Fibroblast of villous mesenchyme (primary cell): ENCODE measurements around the gene DNER. TPM values are rescaled to one million over a fixed set of nuclear protein-coding genes. Genes with fewer than 3 reads are reported as not detected.

ENCODE experiments used
- DNase-seq: peaks from one replicate; pipeline ENCODE4 v3.0.0-alpha.2; 2010; ENCODE audit warnings: low read depth
- H3K4me3 ChIP-seq: 2 replicates; pipeline ENCODE4 v1.5.1; 2011; ENCODE audit warnings: low read depth, mild to moderate bottlenecking, low read length
- CTCF ChIP-seq: IDR thresholded peaks from 2 replicates; pipeline ENCODE4 v1.5.1; 2012; ENCODE audit warnings: low read depth, mild to moderate bottlenecking, low read length; ENCODE audit not compliant: insufficient read depth
- total RNA-seq: library from RNA; depleted of rRNA; stranded (reverse); fragments of >200 nt; gene quantifications from 2 replicates; pipeline ENCODE4 v1.2.3, GENCODE V29; 2012

Gene DNER
- total RNA-seq, 1 donor, result 0.86 TPM

- DNase-seq, result no peak
- no peak overlapping the region for H3K4me3 ChIP-seq
- TF ChIP-seq CTCF, result no peak
Measured at GRCh38 chr2:229414631-229415030, 299.7 kb downstream of the DNER start.

DNA sequence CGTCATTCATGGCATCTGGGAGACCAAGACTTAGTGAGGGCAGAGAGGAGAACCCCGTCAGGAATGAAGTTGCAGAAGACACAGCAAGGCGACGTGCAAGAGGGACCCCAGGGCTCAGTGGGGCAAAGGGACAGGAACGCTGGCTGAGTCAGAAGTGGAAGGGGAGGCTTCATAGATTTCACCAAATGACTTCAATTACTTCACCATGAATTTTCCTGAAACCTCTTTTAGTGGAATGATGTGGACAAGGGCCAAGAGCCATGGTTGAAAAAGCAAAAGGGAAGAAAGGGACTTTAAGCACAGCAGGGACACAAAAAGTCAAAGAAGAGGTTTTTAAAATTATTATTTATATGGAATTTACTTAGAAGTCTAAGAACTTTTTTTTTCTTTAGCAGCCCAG lies 301.7 kb downstream of the DNER start:
- no peak overlapping the region for H3K4me3 ChIP-seq
- no peak for DNase-seq
- no peak for TF ChIP-seq CTCF

DNA sequence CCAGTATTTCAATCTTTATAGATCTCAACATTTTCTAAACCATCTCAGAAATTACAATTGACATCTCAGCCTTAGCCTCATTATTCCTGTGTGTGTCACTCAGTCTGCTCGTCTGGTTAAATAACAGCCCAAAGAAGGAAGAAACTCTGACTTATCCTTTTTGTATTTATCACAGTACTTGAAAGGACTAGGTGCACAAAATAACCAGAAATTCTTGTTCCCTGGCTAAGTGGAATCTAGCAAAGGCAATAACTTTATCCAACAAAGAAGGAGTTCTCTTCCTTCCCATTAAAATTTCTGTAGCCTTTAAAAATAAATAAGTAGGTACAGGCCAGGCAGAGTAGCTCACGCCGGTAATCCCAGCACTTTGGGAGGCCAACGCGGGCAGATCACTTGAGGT lies 303.4 kb downstream of the DNER start:
- DNase-seq, result no peak
- H3K4me3 ChIP-seq, result no peak overlapping the region
- no peak for TF ChIP-seq CTCF

- no peak for TF ChIP-seq CTCF
- H3K4me3 ChIP-seq, result no peak overlapping the region
- no peak for DNase-seq
Measured at GRCh38 chr2:229410264-229410663, 304.1 kb downstream of the DNER start.

DNA sequence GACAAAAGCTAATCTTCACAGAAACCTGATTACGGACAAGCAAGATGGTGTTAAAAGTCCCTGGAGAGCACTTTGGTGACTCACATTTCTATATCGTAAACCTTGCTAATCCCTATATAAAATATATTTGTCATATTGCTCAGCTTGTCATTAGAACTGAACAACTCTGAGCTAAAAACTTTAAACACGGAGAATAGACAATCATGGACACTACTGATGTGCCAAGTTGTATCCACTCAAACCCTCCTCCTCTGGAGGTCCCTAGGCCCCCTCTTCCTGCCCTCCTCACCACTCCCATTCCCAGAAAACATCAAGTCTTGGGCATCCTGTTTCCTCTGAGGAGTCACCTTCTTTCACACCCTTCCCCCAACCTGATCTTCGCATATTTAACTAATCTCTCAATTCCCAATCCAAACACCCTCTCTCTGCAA lies 304.6 kb downstream of the DNER start:
- DNase-seq, result peak; percentile 36
- no peak overlapping the region for H3K4me3 ChIP-seq
- no peak for TF ChIP-seq CTCF

DNA sequence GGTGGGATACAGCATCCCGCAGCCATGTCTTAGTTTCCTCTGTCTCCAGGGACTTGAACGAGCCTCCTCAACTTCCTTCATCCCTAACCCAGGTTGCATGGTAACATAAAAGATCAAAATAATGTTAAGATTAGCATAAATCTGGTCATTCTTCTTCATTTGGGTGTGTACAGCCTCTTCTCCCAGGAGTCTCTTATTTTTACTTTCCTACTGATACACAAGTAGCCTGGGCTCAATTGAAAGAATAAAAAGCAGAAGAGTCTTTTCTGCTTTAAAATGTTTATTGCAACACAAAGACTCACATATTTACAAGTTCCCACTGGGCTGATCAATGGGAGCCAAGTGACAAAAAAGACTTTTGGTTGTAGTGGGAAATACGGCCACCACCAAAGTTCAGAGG lies 305.4 kb downstream of the DNER start:
- no peak for DNase-seq
- TF ChIP-seq CTCF, result no peak

GRCh38 chr2:229408356-229408755 lies 306.0 kb downstream of the DNER start:
- DNase-seq, result peak; percentile 96
- no peak for TF ChIP-seq CTCF
- no peak overlapping the region for H3K4me3 ChIP-seq

More for the DNA sequence above, 305.4 kb downstream of the DNER start:
- H3K4me3 ChIP-seq, result no peak overlapping the region
